ENCODE results near the gene LIPG. TPM values are rescaled to one million over a fixed set of nuclear protein-coding genes. Genes with fewer than 3 reads are reported as not detected.

The LIPG gene
- total and polyA plus RNA-seq, 9 of the 15 experiments (the other 6 are each of a cell fraction or from before 2014, with no cell fraction given), result 0.76 to 1.8 (median 1.3) TPM

DNA sequence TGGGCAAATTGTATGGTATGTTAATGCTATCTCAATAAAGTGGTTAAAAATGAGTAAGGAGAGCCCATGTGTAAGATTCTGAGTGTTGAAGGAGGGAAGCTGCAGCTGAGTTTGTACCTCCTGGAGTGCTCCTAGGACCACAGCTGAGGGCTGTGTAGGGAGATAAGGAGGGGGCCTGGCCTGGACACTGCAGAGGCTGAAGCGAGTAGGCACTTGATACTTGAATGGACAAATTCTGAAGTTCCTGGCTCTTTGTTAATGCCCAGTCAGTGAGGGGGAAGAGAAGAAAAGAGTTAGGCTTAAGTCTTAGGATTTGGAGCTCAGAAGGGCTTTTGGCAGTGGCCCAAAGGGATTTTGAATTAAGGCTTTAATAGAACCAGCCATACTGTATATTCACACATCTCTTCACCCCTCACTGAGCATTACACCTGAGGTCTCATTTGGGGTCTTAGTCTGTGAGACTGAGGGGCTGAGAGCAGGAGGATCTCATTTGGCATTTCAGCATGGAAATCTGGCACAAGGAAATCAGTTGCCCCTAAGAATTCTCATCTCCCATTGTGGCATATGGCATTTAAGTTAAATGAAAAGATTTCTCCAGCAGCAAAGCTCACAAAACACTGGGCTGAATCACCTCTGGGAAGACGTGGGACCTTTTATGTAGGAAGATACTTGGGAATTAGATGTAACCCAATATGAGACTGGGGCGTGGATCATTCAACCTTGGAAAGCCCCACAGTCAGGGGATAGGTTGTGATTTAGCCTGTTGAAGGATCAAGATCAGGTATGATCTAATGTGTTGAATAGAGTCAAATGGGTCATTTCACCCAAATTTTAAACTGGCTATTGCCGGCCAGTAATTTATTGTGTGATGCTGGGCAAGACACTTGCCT, 46.8 kb downstream of the LIPG start (continued):
- TF ChIP-seq VEZF1 (CRISPR knock-in tag; IDR thresholded peaks at IDR 0.05) (peak; percentile 27; the same call in 1 of the 2 replicates), CBFA2T2 (conservative IDR thresholded peaks at IDR 0.05) (peak; percentile 82), GATA2 (CRISPR knock-in tag; IDR thresholded peaks at IDR 0.05) (peak; percentile 60; the same call in 1 of the 2 replicates), CBFA2T3 (IDR thresholded peaks at IDR 0.05) (peak; percentile 89), SREBF2 (CRISPR knock-in tag; IDR thresholded peaks at IDR 0.05) (no peak), ZNF785 (CRISPR knock-in tag; IDR thresholded peaks at IDR 0.05) (no peak)

DNA sequence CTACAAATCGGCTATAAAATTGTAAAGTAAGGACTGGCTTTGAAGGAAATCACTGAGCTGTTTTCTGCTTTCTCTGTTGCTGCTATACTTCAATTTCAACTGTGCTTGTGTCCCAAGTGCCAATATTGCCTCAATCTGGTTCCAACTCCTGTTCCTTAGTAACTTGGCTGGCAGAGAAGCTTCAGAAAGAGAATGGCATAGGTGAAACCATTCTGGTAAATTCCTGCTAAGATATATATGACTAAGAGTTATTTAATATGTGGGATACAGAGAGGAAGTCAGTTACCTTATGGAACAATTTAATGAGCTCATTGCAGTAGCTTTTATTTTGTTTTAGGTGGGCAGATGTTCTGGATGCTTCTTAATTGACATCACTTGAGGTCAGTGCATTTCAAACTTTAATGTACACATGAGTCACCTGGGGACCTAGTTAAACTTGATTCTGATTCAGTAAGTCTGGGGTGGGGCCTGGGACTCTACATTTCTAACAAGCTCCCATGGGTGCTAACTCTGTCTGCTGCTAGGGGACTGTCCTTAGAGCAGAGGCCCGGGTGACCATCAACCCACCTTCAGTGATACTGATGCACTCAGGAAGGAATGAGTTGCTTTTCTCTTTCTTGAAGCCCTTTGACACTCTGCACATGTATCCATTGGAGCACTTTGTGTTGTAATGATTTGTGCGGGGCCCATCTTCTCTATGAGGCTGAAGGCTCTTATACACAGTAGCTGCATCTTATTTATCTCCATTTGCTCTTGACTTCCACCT, 47.6 kb downstream of the LIPG start:
- in situ Hi-C loops (cut with MboI) (no loop called here), intact Hi-C loops (cut with micrococcal nuclease) (no loop called here)
- no peak for ATAC-seq
- Histone ChIP-seq H4K20me1 (replicated peaks; ENCODE audit: control insufficient read depth, insufficient read depth, low read length) (no peaks in the 10 kb centered on the region), H3K9me3 (replicated peaks; ENCODE audit: control insufficient read depth, insufficient read depth, low read depth, low read length) (no peaks in the 10 kb centered on the region), H3K36me3 (ENCODE audit: control insufficient read depth, insufficient read depth, low read length) (no peaks in the 10 kb centered on the region), H3K27me3 (ENCODE audit: control insufficient read depth in 2 of 2, insufficient read depth in 2 of 2, low read length in 2 of 2) (peaks cover 2 to 23% of the 10 kb centered on the region in 2 experiments; a peak in 2 of 5 replicates), H3K4me2 (ENCODE audit: insufficient read depth, low read length) (no peak overlapping the region), H3K4me1 (replicated peaks in 1 of 2; ENCODE audit: control insufficient read depth in 2 of 2, insufficient read depth in 2 of 2, low read length in 2 of 2) (peaks cover 0 to 7% of the 10 kb centered on the region in 2 experiments; a peak in 2 of 5 replicates), H3K9ac (ENCODE audit: insufficient read depth in 1 of 2, low read depth in 2 of 2, low read length in 2 of 2) (no peak overlapping the region), H3K79me2 (ENCODE audit: control insufficient read depth, insufficient read depth, low read length) (no peaks in the 10 kb centered on the region), H3K4me3 (no peak overlapping the region), H3K27ac (ENCODE audit: extremely low read depth, low read depth, low read length) (no peak overlapping the region), H2AFZ (ENCODE audit: low read depth, low read length) (no peak overlapping the region), H3K9me1 (ENCODE audit: control insufficient read depth, insufficient read depth, low read length) (no peaks in the 10 kb centered on the region)
- WGBS (ENCODE audit: insufficient coverage, low coverage, missing lambda C conversion rate), result 0% methylated on average over 3 of the region's 3 CpGs
- no peak for FAIRE-seq
- DNase-seq (ENCODE audit: extremely low read depth in 1 of 4, low spot score in 3 of 4), result no peak
- CTCF ChIA-PET (ENCODE audit: low intra/inter-chr PET ratio), result no interaction called here
- BruUV-seq (replicated peaks), result no TSS peak
- POLR2A ChIA-PET, result interaction anchor here (0.6 to 1.0 kb wide), 2 partner anchors 127 to 270 kb away, joined by 3 read pairs; no protein-coding TSS in a partner anchor
- TF ChIP-seq ZNF239 (CRISPR knock-in tag; IDR thresholded peaks at IDR 0.05) (no peak), ZNF143 (CRISPR knock-in tag; IDR thresholded peaks at IDR 0.05) (no peak), MEIS2 (IDR thresholded peaks at IDR 0.05; ENCODE audit: partially characterized antibody) (no peak), NR0B1 (IDR thresholded peaks at IDR 0.05; ENCODE audit: partially characterized antibody) (no peak), TAF1 (IDR thresholded peaks at IDR 0.05; ENCODE audit: control insufficient read depth, extremely low read depth, insufficient read depth, low read length, severe bottlenecking) (no peak), HNRNPLL (IDR thresholded peaks at IDR 0.05; ENCODE audit: low read depth, low read length, poor library complexity, severe bottlenecking) (no peak), PTRF (tag; IDR thresholded peaks at IDR 0.05) (no peak), XRCC3 (IDR thresholded peaks at IDR 0.05) (no peak), SETDB1 (IDR thresholded peaks at IDR 0.05; ENCODE audit: low read length) (no peak)
- TF ChIP-seq, protein P1, sequence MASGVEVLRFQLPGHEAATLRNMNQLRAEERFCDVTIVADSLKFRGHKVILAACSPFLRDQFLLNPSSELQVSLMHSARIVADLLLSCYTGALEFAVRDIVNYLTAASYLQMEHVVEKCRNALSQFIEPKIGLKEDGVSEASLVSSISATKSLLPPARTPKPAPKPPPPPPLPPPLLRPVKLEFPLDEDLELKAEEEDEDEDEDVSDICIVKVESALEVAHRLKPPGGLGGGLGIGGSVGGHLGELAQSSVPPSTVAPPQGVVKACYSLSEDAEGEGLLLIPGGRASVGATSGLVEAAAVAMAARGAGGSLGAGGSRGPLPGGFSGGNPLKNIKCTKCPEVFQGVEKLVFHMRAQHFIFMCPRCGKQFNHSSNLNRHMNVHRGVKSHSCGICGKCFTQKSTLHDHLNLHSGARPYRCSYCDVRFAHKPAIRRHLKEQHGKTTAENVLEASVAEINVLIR (CRISPR knock-in tag; IDR thresholded peaks at IDR 0.05), result no peak

Measured in K562 (cell line).